NCI-H1694 (cell line): ENCODE results near the gene SMYD3.

Experiments used
- DNase-seq: peaks from one replicate; lab custom pipeline; 2025; lab: John Stamatoyannopoulos, UW

The SMYD3 gene

GRCh38 chr1:246170574-246171261, 336.4 kb downstream of the SMYD3 start:
- no peak for DNase-seq

GRCh38 chr1:246169486-246169885, 337.6 kb downstream of the SMYD3 start:
- DNase-seq = no peak

GRCh38 chr1:246169019-246169418, 338.1 kb downstream of the SMYD3 start:
- DNase-seq = no peak

- no peak for DNase-seq
Observed at GRCh38 chr1:246166841-246167240, 340.2 kb downstream of the SMYD3 start.

GRCh38 chr1:246165826-246166709, 341.0 kb downstream of the SMYD3 start:
- no peak for DNase-seq

GRCh38 chr1:246164764-246165163, 342.3 kb downstream of the SMYD3 start:
- DNase-seq = no peak

- DNase-seq = no peak
Observed at GRCh38 chr1:246162560-246162959, 344.5 kb downstream of the SMYD3 start.

GRCh38 chr1:246161626-246162025, 345.5 kb downstream of the SMYD3 start:
- no peak for DNase-seq

GRCh38 chr1:246160905-246161304, 346.2 kb downstream of the SMYD3 start:
- no peak for DNase-seq

- DNase-seq = no peak
Observed at GRCh38 chr1:246160374-246160773, 346.7 kb downstream of the SMYD3 start.

- no peak for DNase-seq
Observed at GRCh38 chr1:246159279-246160227, 347.5 kb downstream of the SMYD3 start.

GRCh38 chr1:246158131-246158530, 348.9 kb downstream of the SMYD3 start:
- no peak for DNase-seq

GRCh38 chr1:246157516-246157915, 349.6 kb downstream of the SMYD3 start:
- no peak for DNase-seq

- DNase-seq = no peak
Observed at GRCh38 chr1:246156847-246157246, 350.2 kb downstream of the SMYD3 start.

- DNase-seq = no peak
Observed at GRCh38 chr1:246155923-246156322, 351.2 kb downstream of the SMYD3 start.

GRCh38 chr1:246153796-246154212, 353.3 kb downstream of the SMYD3 start:
- no peak for DNase-seq

GRCh38 chr1:246152986-246153431, 354.1 kb downstream of the SMYD3 start:
- no peak for DNase-seq

GRCh38 chr1:246151796-246152434, 355.2 kb downstream of the SMYD3 start:
- DNase-seq = no peak

- no peak for DNase-seq
Observed at GRCh38 chr1:246149543-246149942, 357.5 kb downstream of the SMYD3 start.

GRCh38 chr1:246147524-246148461, 359.3 kb downstream of the SMYD3 start:
- no peak for DNase-seq
